Measurements from ENCODE around the gene IL17A.

Gene IL17A

GRCh38 chr6:52216932-52217575 is 30.9 kb downstream of the IL17A start:
- DNase-seq: no peak

- no peak for DNase-seq
Measured at GRCh38 chr6:52217761-52218160, 31.6 kb downstream of the IL17A start.

- no peak for DNase-seq
Measured at GRCh38 chr6:52221302-52221701, 35.1 kb downstream of the IL17A start.

- DNase-seq: no peak
Measured at GRCh38 chr6:52227495-52227894, 41.3 kb downstream of the IL17A start.

- DNase-seq: no peak
Measured at GRCh38 chr6:52230685-52231084, 44.5 kb downstream of the IL17A start.

- DNase-seq: no peak
Measured at GRCh38 chr6:52231406-52232127, 45.4 kb downstream of the IL17A start.

- DNase-seq: no peak
Measured at GRCh38 chr6:52233005-52233404, 46.8 kb downstream of the IL17A start.

- DNase-seq: no peak
Measured at GRCh38 chr6:52233975-52234823, 48.0 kb downstream of the IL17A start.
